Activated CD8-positive, alpha-beta T cell treated with anti-CD3 and anti-CD28 coated beads, Interleukin-2, amount 10 ng/mL, durations not matched to agents 7 days and 5 days (primary cell): ENCODE measurements around the gene NT5C. TPM values are rescaled to one million over a fixed set of nuclear protein-coding genes. Genes with fewer than 3 reads are reported as not detected.
A peak's percentile ranks its signal among the peaks of the same experiment; 100 is the strongest.
"Not testable (repeated sequence)": the region's sequence is repeated elsewhere in the genome, so short reads cannot be mapped to it uniquely, and the experiment has no call there.

Source experiments
- ATAC-seq: fragments of 150-1000 bp; cut with Tn5 transposase; one replicate; pipeline ENCODE4 v1.10.0; 2021; ENCODE audit warnings: moderate library complexity
- CTCF ChIA-PET: fragments of 350-600 bp; sonication (Branson Sonifier 250); formaldehyde crosslinking; loops from one replicate; lab custom pipeline; 2021; ENCODE audit warnings: antibody characterized with exemption; lab: Charles Lee
- POLR2A ChIA-PET: fragments of 350-600 bp; sonication (Branson Sonifier 250); formaldehyde crosslinking; loops from one replicate; lab custom pipeline; 2021; ENCODE audit warnings: antibody characterized with exemption; lab: Charles Lee
- DNase-seq: peaks from one replicate; pipeline ENCODE4 v3.0.0-alpha.2; 2020
- H3K27ac Mint-ChIP-seq: one replicate; pipeline ENCODE4 v1.8.0; 2021; ENCODE audit warnings: mild to moderate bottlenecking, mixed read lengths
- H3K27me3 Mint-ChIP-seq: one replicate; pipeline ENCODE4 v1.8.0; 2021; ENCODE audit warnings: low read depth, mixed read lengths
- H3K36me3 Mint-ChIP-seq: one replicate; pipeline ENCODE4 v1.8.0; 2021; ENCODE audit warnings: low read depth, mixed read lengths
- H3K4me1 Mint-ChIP-seq: one replicate; pipeline ENCODE4 v1.8.0; 2021; ENCODE audit warnings: low read depth, mixed read lengths
- H3K4me3 Mint-ChIP-seq: one replicate; pipeline ENCODE4 v1.8.0; 2021; ENCODE audit warnings: mild to moderate bottlenecking, mixed read lengths
- H3K9me3 Mint-ChIP-seq: one replicate; pipeline ENCODE4 v1.8.0; 2022; ENCODE audit warnings: mixed read lengths; ENCODE audit not compliant: insufficient read depth
- total RNA-seq, 2 experiments: library from RNA; stranded (reverse); gene quantifications; one replicate each; pipeline ENCODE4 v1.2.3, GENCODE V29; 2021

Gene NT5C
- total RNA-seq, 2 experiments from 2014 or later = 68.5 to 68.8 TPM

- Mint-ChIP-seq H3K9me3 (no peaks in the 10 kb centered on the region), H3K4me1 (peaks cover 23% of the 10 kb centered on the region), H3K4me3 (no peak overlapping the region), H3K27ac (no peak overlapping the region), H3K27me3 (no peaks in the 10 kb centered on the region), H3K36me3 (peaks cover 60% of the 10 kb centered on the region)
- ATAC-seq (no peak), DNase-seq (no peak)
- ChIA-PET CTCF (interaction anchor here (1.5 to 1.7 kb wide), 2 partner anchors 16 to 186 kb away, joined by 3 to 4 read pairs; no protein-coding TSS in a partner anchor), POLR2A (interaction anchor here (0.9 kb wide), 1 partner anchor 16 kb away, joined by 4 read pairs; no protein-coding TSS in a partner anchor)
Observed at GRCh38 chr17:75146592-75146991, 15.1 kb upstream of the NT5C start.

- Mint-ChIP-seq H3K4me1 (peaks cover 37% of the 10 kb centered on the region), H3K36me3 (peaks cover 75% of the 10 kb centered on the region), H3K27me3 (no peaks in the 10 kb centered on the region), H3K9me3 (no peaks in the 10 kb centered on the region), H3K4me3 (no peak overlapping the region), H3K27ac (peak overlapping the region; percentile 33)
- CTCF ChIA-PET = interaction anchor here (0.6 to 1.8 kb wide), 8 partner anchors 12 to 196 kb away, joined by 3 to 12 read pairs (median 4); partner anchors contain the start of gene NT5C
- POLR2A ChIA-PET = interaction anchor here (0.8 to 1.1 kb wide), 2 partner anchors 9 to 38 kb away, joined by 3 to 7 read pairs; partner anchors contain the start of gene JPT1
- no peak for DNase-seq
- ATAC-seq = no peak
Observed at GRCh38 chr17:75144816-75145512, 13.4 kb upstream of the NT5C start.

- ChIA-PET CTCF (interaction anchor here (1.3 to 2.3 kb wide), 3 partner anchors 28 to 64 kb away, joined by 3 to 16 read pairs (median 4); partner anchors contain the start of gene NUP85), POLR2A (interaction anchor here (0.6 to 3.0 kb wide), 4 partner anchors 11 to 63 kb away, joined by 3 to 11 read pairs (median 4); partner anchors contain the start of genes JPT1 and NUP85)
- DNase-seq = no peak
- Mint-ChIP-seq H3K4me3 (no peak overlapping the region), H3K27ac (no peak overlapping the region), H3K9me3 (no peaks in the 10 kb centered on the region), H3K36me3 (peaks cover 70% of the 10 kb centered on the region), H3K27me3 (no peaks in the 10 kb centered on the region), H3K4me1 (peaks cover 27% of the 10 kb centered on the region)
- no peak for ATAC-seq
Observed at GRCh38 chr17:75142236-75142971, 10.9 kb upstream of the NT5C start.

GRCh38 chr17:75138519-75138918, 7.0 kb upstream of the NT5C start:
- H3K27me3 Mint-ChIP-seq = no peaks in the 10 kb centered on the region
- POLR2A ChIA-PET = interaction anchor here (1.2 kb wide), 1 partner anchor 16 kb away, joined by 3 read pairs; the partner anchor contains the start of gene JPT1

GRCh38 chr17:75137762-75138161, 6.2 kb upstream of the NT5C start:
- not testable (repeated sequence) for DNase-seq, H3K27ac Mint-ChIP-seq, H3K27me3 Mint-ChIP-seq, H3K9me3 Mint-ChIP-seq, ATAC-seq, H3K4me3 Mint-ChIP-seq
- CTCF ChIA-PET = interaction anchor here (1.2 kb wide), 1 partner anchor 24 kb away, joined by 7 read pairs; no protein-coding TSS in a partner anchor
- Mint-ChIP-seq H3K36me3 (peaks cover 51% of the 10 kb centered on the region), H3K4me1 (peaks cover 33% of the 10 kb centered on the region)
- POLR2A ChIA-PET = interaction anchor here (1.2 kb wide), 1 partner anchor 17 kb away, joined by 3 read pairs; the partner anchor contains the start of gene JPT1

More at GRCh38 chr17:75138519-75138918, 7.0 kb upstream of the NT5C start:
- DNase-seq (no peak), ATAC-seq (no peak)
- Mint-ChIP-seq H3K36me3 (peaks cover 51% of the 10 kb centered on the region), H3K4me1 (peaks cover 27% of the 10 kb centered on the region), H3K4me3 (no peak overlapping the region), H3K27ac (no peak overlapping the region), H3K9me3 (no peaks in the 10 kb centered on the region)
- CTCF ChIA-PET = interaction anchor here (1.2 kb wide), 1 partner anchor 24 kb away, joined by 4 read pairs; no protein-coding TSS in a partner anchor

- ChIA-PET CTCF (interaction anchor here (0.9 kb wide), 1 partner anchor 66 kb away, joined by 3 read pairs; no protein-coding TSS in a partner anchor), POLR2A (interaction anchor here (0.7 to 1.4 kb wide), 2 partner anchors 18 to 257 kb away, joined by 4 to 5 read pairs; partner anchors contain the start of gene JPT1)
- H3K4me1 Mint-ChIP-seq = peaks cover 27% of the 10 kb centered on the region
Observed at GRCh38 chr17:75135946-75136345, 4.4 kb upstream of the NT5C start.

GRCh38 chr17:75135452-75135851, 3.9 kb upstream of the NT5C start:
- H3K9me3 Mint-ChIP-seq = no peaks in the 10 kb centered on the region
- peaks cover 26% of the 10 kb centered on the region for H3K4me1 Mint-ChIP-seq
- H3K4me3 Mint-ChIP-seq = no peak overlapping the region
- CTCF ChIA-PET = no interaction called here
- H3K27ac Mint-ChIP-seq = peak overlapping the region; percentile 17
- DNase-seq (no peak), ATAC-seq (no peak)
- peaks cover 42% of the 10 kb centered on the region for H3K36me3 Mint-ChIP-seq
- H3K27me3 Mint-ChIP-seq = no peaks in the 10 kb centered on the region
- POLR2A ChIA-PET = no interaction called here

More at GRCh38 chr17:75135946-75136345, 4.4 kb upstream of the NT5C start:
- H3K9me3 Mint-ChIP-seq = no peaks in the 10 kb centered on the region
- H3K36me3 Mint-ChIP-seq = peaks cover 42% of the 10 kb centered on the region
- no peak overlapping the region for H3K4me3 Mint-ChIP-seq
- DNase-seq = no peak
- H3K27me3 Mint-ChIP-seq = no peaks in the 10 kb centered on the region
- no peak for ATAC-seq
- H3K27ac Mint-ChIP-seq = peak overlapping the region; percentile 17

GRCh38 chr17:75133607-75134347, 2.2 kb upstream of the NT5C start:
- ATAC-seq, H3K27me3 Mint-ChIP-seq, H3K4me3 Mint-ChIP-seq, H3K9me3 Mint-ChIP-seq, POLR2A ChIA-PET, DNase-seq: not testable (repeated sequence)
- H3K27ac Mint-ChIP-seq = peak overlapping the region; percentile 49
- CTCF ChIA-PET = interaction anchor here (0.7 to 6.5 kb wide), 4 partner anchors 21 to 173 kb away, joined by 3 to 115 read pairs (median 17); partner anchors contain the start of gene ARMC7
- peaks cover 39% of the 10 kb centered on the region for H3K36me3 Mint-ChIP-seq
- peaks cover 27% of the 10 kb centered on the region for H3K4me1 Mint-ChIP-seq

GRCh38 chr17:75133001-75133400, 1.5 kb upstream of the NT5C start:
- ChIA-PET CTCF (interaction anchor here (1.4 to 6.5 kb wide), 5 partner anchors 12 to 172 kb away, joined by 4 to 115 read pairs (median 7); partner anchors contain the start of gene ARMC7), POLR2A (no interaction called here)
- H3K27ac Mint-ChIP-seq = peak overlapping the region; percentile 64
- H3K27me3 Mint-ChIP-seq = no peaks in the 10 kb centered on the region
- H3K36me3 Mint-ChIP-seq = peaks cover 36% of the 10 kb centered on the region
- peaks cover 27% of the 10 kb centered on the region for H3K4me1 Mint-ChIP-seq
- H3K4me3 Mint-ChIP-seq = no peak overlapping the region
- ATAC-seq = no peak
- no peak for DNase-seq
- no peaks in the 10 kb centered on the region for H3K9me3 Mint-ChIP-seq

GRCh38 chr17:75132018-75133000, 767 bp upstream of the NT5C start:
- ATAC-seq, H3K9me3 Mint-ChIP-seq, H3K27me3 Mint-ChIP-seq, DNase-seq: not testable (repeated sequence)
- ChIA-PET CTCF (interaction anchor here (0.6 to 6.5 kb wide), 13 partner anchors 8 to 171 kb away, joined by 3 to 115 read pairs (median 5); partner anchors contain the start of gene ARMC7), POLR2A (interaction anchor here (0.6 to 4.0 kb wide), 4 partner anchors 18 to 89 kb away, joined by 4 to 28 read pairs (median 10); partner anchors contain the start of genes ARMC7 and JPT1)
- H3K27ac Mint-ChIP-seq = peak overlapping the region; percentile 88
- peaks cover 27% of the 10 kb centered on the region for H3K4me1 Mint-ChIP-seq
- peaks cover 36% of the 10 kb centered on the region for H3K36me3 Mint-ChIP-seq
- H3K4me3 Mint-ChIP-seq = peak overlapping the region; percentile 82
